ENCODE measurements around the gene SSTR4. TPM values are rescaled to one million over a fixed set of nuclear protein-coding genes. Genes with fewer than 3 reads are reported as not detected.

Gene SSTR4
- total and polyA plus RNA-seq, 9 of the 15 experiments (the other 6 are each of a cell fraction or from before 2014, with no cell fraction given): not detected

DNA sequence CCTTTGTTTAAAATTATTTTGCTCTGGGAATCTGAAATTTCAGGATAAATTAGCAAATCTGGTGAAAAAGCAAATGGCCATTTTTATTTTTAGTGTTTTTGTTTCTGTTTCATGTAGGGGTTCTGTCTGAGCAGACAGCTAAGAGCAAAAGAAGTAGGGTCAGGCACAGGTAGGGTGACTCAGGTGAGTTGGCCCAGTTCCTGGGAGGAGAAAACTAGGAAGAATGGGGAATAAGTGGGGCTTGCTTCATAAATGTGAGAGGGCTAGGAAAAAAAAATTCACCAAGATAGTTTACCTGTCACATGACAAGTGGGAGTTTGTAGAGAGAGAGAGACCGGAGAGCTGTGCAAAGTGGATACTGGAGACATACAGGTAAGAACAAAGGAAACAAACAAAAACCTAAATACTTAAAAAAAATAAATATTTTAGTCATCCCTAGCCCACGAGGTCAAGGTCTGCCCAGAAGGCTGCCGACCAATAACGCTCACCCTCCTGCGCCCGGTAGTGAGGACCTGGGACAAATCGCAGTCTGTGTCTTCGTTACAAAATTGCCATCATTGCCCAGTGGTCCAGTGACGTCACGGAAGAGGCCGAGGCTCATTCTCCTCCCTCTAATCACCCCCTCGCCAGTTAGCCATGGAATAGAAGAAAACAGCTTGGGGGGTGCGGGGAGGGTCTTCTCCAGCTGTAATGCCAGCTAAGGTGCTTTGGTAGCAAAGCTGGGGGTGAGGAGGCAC is 12.1 kb downstream of the SSTR4 start:
- Histone ChIP-seq H3K9ac (ENCODE audit: insufficient read depth in 1 of 2, low read depth in 2 of 2, low read length in 2 of 2) (no peak overlapping the region), H3K4me2 (ENCODE audit: insufficient read depth, low read length) (no peak overlapping the region), H3K27ac (ENCODE audit: extremely low read depth, low read depth, low read length) (no peak overlapping the region), H3K9me3 (replicated peaks; ENCODE audit: control insufficient read depth, insufficient read depth, low read depth, low read length) (no peaks in the 10 kb centered on the region), H3K9me1 (ENCODE audit: control insufficient read depth, insufficient read depth, low read length) (no peaks in the 10 kb centered on the region), H3K79me2 (ENCODE audit: control insufficient read depth, insufficient read depth, low read length) (no peaks in the 10 kb centered on the region), H3K4me3 (no peak overlapping the region), H2AFZ (ENCODE audit: low read depth, low read length) (no peak overlapping the region), H3K4me1 (replicated peaks in 1 of 2; ENCODE audit: control insufficient read depth in 2 of 2, insufficient read depth in 2 of 2, low read length in 2 of 2) (peaks cover 10 to 46% of the 10 kb centered on the region in 2 experiments; a peak in 4 of 5 replicates), H4K20me1 (replicated peaks; ENCODE audit: control insufficient read depth, insufficient read depth, low read length) (no peaks in the 10 kb centered on the region), H3K27me3 (ENCODE audit: control insufficient read depth in 2 of 2, insufficient read depth in 2 of 2, low read length in 2 of 2) (no peaks in the 10 kb centered on the region), H3K36me3 (ENCODE audit: control insufficient read depth, insufficient read depth, low read length) (no peaks in the 10 kb centered on the region)
- no TSS peak for BruUV-seq (replicated peaks)
- intact Hi-C loops (cut with micrococcal nuclease): no loop called here
- DNase-seq (ENCODE audit: extremely low read depth in 1 of 4, low spot score in 3 of 4): no peak
- no peak for ATAC-seq
- in situ Hi-C loops (cut with MboI): no loop called here
- ChIA-PET CTCF (ENCODE audit: low intra/inter-chr PET ratio) (no interaction called here), POLR2A (interaction anchor here (0.6 kb wide), 1 partner anchor 309 kb away, joined by 3 read pairs; no protein-coding TSS in a partner anchor)
- TF ChIP-seq ZBED1 (IDR thresholded peaks at IDR 0.05): no peak
- no peak for TF ChIP-seq ZNF354B (CRISPR knock-in tag; IDR thresholded peaks at IDR 0.05)
- no peak for TF ChIP-seq ZNF778 (CRISPR knock-in tag; IDR thresholded peaks at IDR 0.05)
- no peak for TF ChIP-seq NFIC (IDR thresholded peaks at IDR 0.05)
- FAIRE-seq: no peak
- 63% methylated on average over 13 of the region's 13 CpGs for WGBS (ENCODE audit: insufficient coverage, low coverage, missing lambda C conversion rate)

DNA sequence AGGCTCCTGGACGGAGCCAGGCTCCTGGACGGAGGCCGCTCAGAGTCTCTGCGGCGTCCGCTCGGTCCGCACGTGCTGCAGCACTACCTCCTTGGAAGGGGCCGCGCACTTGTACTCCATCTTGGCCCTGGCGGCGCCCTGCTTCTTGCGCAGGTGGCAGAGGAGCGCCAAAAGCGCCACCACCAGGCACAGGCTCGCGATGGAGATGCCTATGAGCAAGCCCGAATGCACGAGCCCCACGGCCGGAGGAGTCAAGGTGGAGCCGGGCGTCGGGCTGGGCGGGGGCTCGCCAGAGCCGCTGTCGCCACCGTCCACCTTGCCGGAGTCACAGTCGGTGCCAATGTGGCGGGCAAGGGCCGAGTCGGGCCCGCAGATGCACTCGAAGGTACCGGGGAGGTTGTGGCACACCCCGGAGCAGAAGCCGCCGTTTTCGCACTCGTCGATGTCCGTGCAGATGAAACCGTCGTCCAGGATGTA is 12.7 kb downstream of the SSTR4 start:
- ATAC-seq (no peak), FAIRE-seq (no peak), DNase-seq (ENCODE audit: extremely low read depth in 1 of 4, low spot score in 3 of 4) (no peak)
- no peaks in the 10 kb centered on the region for H3K9me3 ChIP-seq (replicated peaks; ENCODE audit: control insufficient read depth, insufficient read depth, low read depth, low read length)
- no peak for TF ChIP-seq IRF2 (CRISPR knock-in tag; IDR thresholded peaks at IDR 0.05)
- peaks cover 16 to 51% of the 10 kb centered on the region in 2 experiments; a peak in 4 of 5 replicates for H3K4me1 ChIP-seq (replicated peaks in 1 of 2; ENCODE audit: control insufficient read depth in 2 of 2, insufficient read depth in 2 of 2, low read length in 2 of 2)
- no peaks in the 10 kb centered on the region for H3K36me3 ChIP-seq (ENCODE audit: control insufficient read depth, insufficient read depth, low read length)
- no peak overlapping the region for H3K4me2 ChIP-seq (ENCODE audit: insufficient read depth, low read length)
- H3K9me1 ChIP-seq (ENCODE audit: control insufficient read depth, insufficient read depth, low read length): no peaks in the 10 kb centered on the region
- no peaks in the 10 kb centered on the region for H3K27me3 ChIP-seq (ENCODE audit: control insufficient read depth in 2 of 2, insufficient read depth in 2 of 2, low read length in 2 of 2)
- in situ Hi-C loops (cut with MboI): no loop called here
- no peak overlapping the region for H3K4me3 ChIP-seq
- H3K79me2 ChIP-seq (ENCODE audit: control insufficient read depth, insufficient read depth, low read length): no peaks in the 10 kb centered on the region
- no peak overlapping the region for H2AFZ ChIP-seq (ENCODE audit: low read depth, low read length)
- ChIA-PET POLR2A (no interaction called here), CTCF (ENCODE audit: low intra/inter-chr PET ratio) (no interaction called here)
- intact Hi-C loops (cut with micrococcal nuclease): no loop called here
- H3K27ac ChIP-seq (ENCODE audit: extremely low read depth, low read depth, low read length): no peak overlapping the region
- H4K20me1 ChIP-seq (replicated peaks; ENCODE audit: control insufficient read depth, insufficient read depth, low read length): no peaks in the 10 kb centered on the region
- no TSS peak for BruUV-seq (replicated peaks)
- no peak overlapping the region for H3K9ac ChIP-seq (ENCODE audit: insufficient read depth in 1 of 2, low read depth in 2 of 2, low read length in 2 of 2)
- WGBS (ENCODE audit: insufficient coverage, low coverage, missing lambda C conversion rate): 76% methylated on average over 17 of the region's 47 CpGs
